Neural progenitor cell (in vitro differentiated cells): ENCODE measurements around the gene DDX17. TPM values are rescaled to one million over a fixed set of nuclear protein-coding genes. Genes with fewer than 3 reads are reported as not detected.

Source experiments
- DNase-seq: peaks from one replicate; pipeline ENCODE4 v3.0.0-alpha.2; 2016; ENCODE audit warnings: low spot score
- H2AFZ ChIP-seq: fragments of 200-600 bp; sonication (generic); replicated peaks from 2 replicates; pipeline ENCODE4 v1.6.1; 2016; ENCODE audit warnings: antibody characterized with exemption
- H3F3A ChIP-seq: fragments of 200-600 bp; sonication (generic); 2 replicates; pipeline ENCODE4 v1.6.1; 2016; ENCODE audit warnings: antibody characterized with exemption, low read depth
- H3K27ac ChIP-seq: fragments of 200-600 bp; sonication (generic); 2 replicates; pipeline ENCODE4 v1.5.1; 2016; ENCODE audit warnings: mild to moderate bottlenecking
- H3K27me3 ChIP-seq: fragments of 200-600 bp; sonication (generic); 2 replicates; pipeline ENCODE4 v1.6.1; 2016; ENCODE audit warnings: mild to moderate bottlenecking, moderate library complexity
- H3K36me3 ChIP-seq: fragments of 200-600 bp; sonication (generic); 2 replicates; pipeline ENCODE4 v1.5.1; 2016
- H3K4me1 ChIP-seq: fragments of 200-600 bp; sonication (generic); 2 replicates; pipeline ENCODE4 v1.6.1; 2016; ENCODE audit warnings: mixed run types
- H3K4me2 ChIP-seq: fragments of 200-600 bp; sonication (generic); 2 replicates; pipeline ENCODE4 v1.6.1; 2016
- H3K4me3 ChIP-seq: fragments of 200-600 bp; sonication (generic); 2 replicates; pipeline ENCODE4 v1.5.1; 2016
- H3K79me2 ChIP-seq: fragments of 200-600 bp; sonication (generic); 2 replicates; pipeline ENCODE4 v1.6.1; 2016; ENCODE audit warnings: low read depth
- H3K9ac ChIP-seq: fragments of 200-600 bp; sonication (generic); 2 replicates; pipeline ENCODE4 v1.6.1; 2016
- H3K9me3 ChIP-seq: fragments of 200-600 bp; sonication (generic); 2 replicates; pipeline ENCODE4 v1.5.1; 2016; ENCODE audit warnings: low read depth
- H4K20me1 ChIP-seq: fragments of 200-600 bp; sonication (generic); 2 replicates; pipeline ENCODE4 v1.6.1; 2016; ENCODE audit warnings: low read depth
- H3K27ac Mint-ChIP-seq: 3 replicates; pipeline ENCODE4 v1.8.0; 2021; ENCODE audit warnings: mixed read lengths
- H3K27me3 Mint-ChIP-seq: 2 replicates; pipeline ENCODE4 v1.8.0; 2022; ENCODE audit warnings: low read depth, mild to moderate bottlenecking, inconsistent platforms, moderate library complexity, mixed read lengths; ENCODE audit not compliant: insufficient read depth
- H3K36me3 Mint-ChIP-seq: 3 replicates; pipeline ENCODE4 v1.8.0; 2021; ENCODE audit warnings: mixed read lengths
- H3K4me1 Mint-ChIP-seq: 3 replicates; pipeline ENCODE4 v1.8.0; 2021; ENCODE audit warnings: mixed read lengths
- H3K4me3 Mint-ChIP-seq: 3 replicates; pipeline ENCODE4 v1.8.0; 2021; ENCODE audit warnings: mild to moderate bottlenecking, moderate library complexity, mixed read lengths
- H3K9me3 Mint-ChIP-seq: 3 replicates; pipeline ENCODE4 v1.8.0; 2020; ENCODE audit warnings: mixed read lengths
- CTCF ChIP-seq: fragments of 200-600 bp; sonication (generic); IDR thresholded peaks from 2 replicates; pipeline ENCODE4 v1.5.1; 2017; ENCODE audit warnings: antibody characterized with exemption, mild to moderate bottlenecking
- EZH2 ChIP-seq: fragments of 200-600 bp; sonication (generic); IDR thresholded peaks from 2 replicates; pipeline ENCODE4 v1.6.1; 2017; ENCODE audit warnings: antibody characterized with exemption, mild to moderate bottlenecking, moderate library complexity
- EZH2phosphoT487 ChIP-seq: fragments of 200-600 bp; sonication (generic); IDR thresholded peaks from 2 replicates; pipeline ENCODE4 v1.6.1; 2017; ENCODE audit warnings: antibody characterized with exemption
- total RNA-seq: library from RNA; depleted of rRNA; stranded (reverse); fragments of >200 nt; gene quantifications from 2 replicates; pipeline ENCODE4 v1.2.3, GENCODE V29; 2015; ENCODE audit warnings: low replicate concordance

Gene DDX17
- total RNA-seq, 1 donor from 2014 or later = 621 TPM

- Histone ChIP-seq H3K27me3 (peaks cover 70% of the 10 kb centered on the region), H4K20me1 (peaks cover 17% of the 10 kb centered on the region), H3K27ac (no peak overlapping the region), H3F3A (peaks cover 11% of the 10 kb centered on the region), H3K4me3 (no peak overlapping the region), H3K4me2 (no peak overlapping the region), H3K36me3 (no peaks in the 10 kb centered on the region), H2AFZ (no peak overlapping the region), H3K9me3 (no peaks in the 10 kb centered on the region), H3K79me2 (no peaks in the 10 kb centered on the region), H3K4me1 (peaks cover 27% of the 10 kb centered on the region), H3K9ac (no peak overlapping the region)
- no peak for DNase-seq
- Mint-ChIP-seq H3K27ac (no peak overlapping the region), H3K9me3 (no peaks in the 10 kb centered on the region), H3K36me3 (no peaks in the 10 kb centered on the region), H3K27me3 (peaks cover 19% of the 10 kb centered on the region), H3K4me1 (peaks cover 52% of the 10 kb centered on the region), H3K4me3 (peak overlapping the region; percentile 89)
- TF ChIP-seq EZH2phosphoT487 = no peak
- TF ChIP-seq CTCF = no peak
- TF ChIP-seq EZH2 = no peak
Measured at GRCh38 chr22:38453066-38453672, 52.9 kb downstream of the DDX17 start.

- peaks cover 27% of the 10 kb centered on the region for H3K4me1 ChIP-seq
- Mint-ChIP-seq H3K9me3 (no peaks in the 10 kb centered on the region), H3K36me3 (no peaks in the 10 kb centered on the region), H3K27ac (no peak overlapping the region), H3K4me3 (peak overlapping the region; percentile 59), H3K4me1 (peaks cover 49% of the 10 kb centered on the region), H3K27me3 (peaks cover 17% of the 10 kb centered on the region)
- no peak overlapping the region for H3K27ac ChIP-seq
- peaks cover 63% of the 10 kb centered on the region for H3K27me3 ChIP-seq
- H3K4me2 ChIP-seq = no peak overlapping the region
- H3K36me3 ChIP-seq = no peaks in the 10 kb centered on the region
- no peak overlapping the region for H2AFZ ChIP-seq
- DNase-seq = no peak
- H3K9ac ChIP-seq = no peak overlapping the region
- TF ChIP-seq CTCF (no peak), EZH2phosphoT487 (no peak), EZH2 (no peak)
- peaks cover 11% of the 10 kb centered on the region for H3F3A ChIP-seq
- H3K79me2 ChIP-seq = no peaks in the 10 kb centered on the region
- H4K20me1 ChIP-seq = peaks cover 17% of the 10 kb centered on the region
- no peaks in the 10 kb centered on the region for H3K9me3 ChIP-seq
- no peak overlapping the region for H3K4me3 ChIP-seq
Measured at GRCh38 chr22:38452373-38453065, 53.6 kb downstream of the DDX17 start.

- no peaks in the 10 kb centered on the region for H3K9me3 Mint-ChIP-seq
Measured at GRCh38 chr22:38451864-38452263, 54.2 kb downstream of the DDX17 start.

GRCh38 chr22:38451404-38451803, 54.7 kb downstream of the DDX17 start:
- Mint-ChIP-seq H3K27ac (no peak overlapping the region), H3K4me1 (peaks cover 38% of the 10 kb centered on the region), H3K27me3 (peaks cover 11% of the 10 kb centered on the region), H3K36me3 (no peaks in the 10 kb centered on the region), H3K4me3 (no peak overlapping the region), H3K9me3 (no peaks in the 10 kb centered on the region)
- Histone ChIP-seq H4K20me1 (peaks cover 17% of the 10 kb centered on the region), H3K36me3 (no peaks in the 10 kb centered on the region), H3K9ac (no peak overlapping the region), H3K27ac (no peak overlapping the region), H3K4me1 (peaks cover 27% of the 10 kb centered on the region), H3K27me3 (peaks cover 52% of the 10 kb centered on the region), H3K4me3 (no peak overlapping the region), H3K79me2 (no peaks in the 10 kb centered on the region), H3F3A (peaks cover 11% of the 10 kb centered on the region), H3K4me2 (peak overlapping the region; percentile 45), H2AFZ (no peak overlapping the region), H3K9me3 (no peaks in the 10 kb centered on the region)
- TF ChIP-seq EZH2phosphoT487 (no peak), EZH2 (no peak), CTCF (no peak)
- DNase-seq = peak; percentile 46

More at GRCh38 chr22:38451864-38452263, 54.2 kb downstream of the DDX17 start:
- peaks cover 12% of the 10 kb centered on the region for H3K27me3 Mint-ChIP-seq
- no peak overlapping the region for H3K27ac Mint-ChIP-seq
- TF ChIP-seq EZH2 = no peak
- Histone ChIP-seq H3K9ac (no peak overlapping the region), H4K20me1 (peaks cover 17% of the 10 kb centered on the region), H3K36me3 (no peaks in the 10 kb centered on the region), H3K9me3 (no peaks in the 10 kb centered on the region), H3K79me2 (no peaks in the 10 kb centered on the region), H3K4me3 (no peak overlapping the region), H3K27me3 (peaks cover 57% of the 10 kb centered on the region), H2AFZ (no peak overlapping the region), H3F3A (peaks cover 11% of the 10 kb centered on the region), H3K4me2 (peak overlapping the region; percentile 45), H3K4me1 (peaks cover 27% of the 10 kb centered on the region), H3K27ac (no peak overlapping the region)
- no peak overlapping the region for H3K4me3 Mint-ChIP-seq
- H3K4me1 Mint-ChIP-seq = peaks cover 43% of the 10 kb centered on the region
- DNase-seq = no peak
- no peaks in the 10 kb centered on the region for H3K36me3 Mint-ChIP-seq
